ENCODE data around the gene MYL11. TPM values are rescaled to one million over a fixed set of nuclear protein-coding genes. Genes with fewer than 3 reads are reported as not detected.

The MYL11 gene
- polyA plus RNA-seq, 1 of the 3 experiments (the other 2 are of a cell fraction), result 0.23 TPM

GRCh38 chr16:30351586-30352419 is 22.8 kb upstream of the MYL11 start:
- no peaks in the 10 kb centered on the region for H3K9me2 ChIP-seq
- H3K4me1 ChIP-seq (ENCODE audit: control insufficient read depth in 1 of 2, insufficient read depth in 2 of 2, low read depth in 1 of 2, low read length in 1 of 2), result peaks cover 29 to 34% of the 10 kb centered on the region in 2 experiments
- WGBS (ENCODE audit: low lambda C conversion rate), result 56% methylated on average over 10 of the region's 11 CpGs
- H2AFZ ChIP-seq (ENCODE audit: low read depth), result no peak overlapping the region
- no peaks in the 10 kb centered on the region for H3K9me3 ChIP-seq
- H3K79me2 ChIP-seq (ENCODE audit: insufficient read depth), result peaks cover 26% of the 10 kb centered on the region
- H3K4me2 ChIP-seq, result peak overlapping the region; percentile 96
- no peak overlapping the region for H3K4me3 ChIP-seq (ENCODE audit: low read depth in 2 of 2, low read length in 1 of 2)
- H3K36me3 ChIP-seq (replicated peaks in 1 of 2; ENCODE audit: control insufficient read depth in 1 of 2, insufficient read depth in 2 of 2, low read length in 1 of 2), result peaks cover 22 to 37% of the 10 kb centered on the region in 2 experiments
- peak overlapping the region; percentile 24 to 99; a peak in 2 of 4 replicates for H3K27ac ChIP-seq (ENCODE audit: low read depth in 2 of 2, low read length in 1 of 2)
- ChIA-PET CTCF (interaction anchor here (1.1 kb wide), 1 partner anchor 26 kb away, joined by 3 read pairs; no protein-coding TSS in a partner anchor), POLR2A (no interaction called here)
- H4K20me1 ChIP-seq (ENCODE audit: insufficient read depth), result peaks cover 21% of the 10 kb centered on the region
- peak overlapping the region; percentile 27; the same call in 1 of the 2 replicates for H3K9ac ChIP-seq
- TF ChIP-seq GABPA (IDR thresholded peaks at IDR 0.05; ENCODE audit: low read depth), result no peak
- TF ChIP-seq FOSL2 (IDR thresholded peaks at IDR 0.05; ENCODE audit: borderline replicate concordance, low read depth), result peak; percentile 86; the same call in 1 of the 2 replicates
- TF ChIP-seq RXRA (IDR thresholded peaks at IDR 0.05; ENCODE audit: borderline replicate concordance, low read depth), result peak; percentile 48; the same call in 1 of the 2 replicates
- TF ChIP-seq POLR2AphosphoS5 (IDR thresholded peaks at IDR 0.05; ENCODE audit: low read depth, low read length), result peak; percentile 65
- no peak for TF ChIP-seq YY1 (IDR thresholded peaks at IDR 0.05; ENCODE audit: low read depth)
- TF ChIP-seq NFIC (IDR thresholded peaks at IDR 0.05; ENCODE audit: borderline replicate concordance), result peak; percentile 99
- peak; percentile 76 for TF ChIP-seq MAX (IDR thresholded peaks at IDR 0.05; ENCODE audit: low read depth)
- TF ChIP-seq ELF1 (IDR thresholded peaks at IDR 0.05), result no peak
- TF ChIP-seq TCF12 (IDR thresholded peaks at IDR 0.05), result peak; percentile 79
- no peak for TF ChIP-seq RAD21 (IDR thresholded peaks at IDR 0.05; ENCODE audit: low read length)
- TF ChIP-seq PBX3 (IDR thresholded peaks at IDR 0.05), result peak; percentile 28; the same call in 1 of the 2 replicates
- TF ChIP-seq TAF1 (IDR thresholded peaks at IDR 0.05; ENCODE audit: borderline replicate concordance, low read depth, low read length), result no peak
- no peak for TF ChIP-seq FOXM1 (IDR thresholded peaks at IDR 0.05; ENCODE audit: low read depth)
- peak; percentile 79 for TF ChIP-seq JUND (IDR thresholded peaks at IDR 0.05)
- no peak for TF ChIP-seq TEAD4 (IDR thresholded peaks at IDR 0.05; ENCODE audit: borderline replicate concordance, insufficient read depth)
- TF ChIP-seq MEF2A (IDR thresholded peaks at IDR 0.05; ENCODE audit: borderline replicate concordance, low read depth), result no peak
- peak; percentile 82; the same call in 1 of the 2 replicates for TF ChIP-seq SIN3A (IDR thresholded peaks at IDR 0.05; ENCODE audit: borderline replicate concordance, low read depth, low read length)
- no peak for TF ChIP-seq RFX5 (IDR thresholded peaks at IDR 0.05; ENCODE audit: low read length)
- H3F3A ChIP-seq (replicated peaks; ENCODE audit: insufficient read depth), result peaks cover 13% of the 10 kb centered on the region
- H3K27me3 ChIP-seq (ENCODE audit: insufficient read depth), result no peaks in the 10 kb centered on the region
- DNase-seq, result no peak

Measured in SK-N-SH (cell line).